Measurements from ENCODE around the gene CELF4.

- TF ChIP-seq GATA2 (IDR thresholded peaks at IDR 0.05; ENCODE audit: low read depth, low read length) (no peak), GATA3 (IDR thresholded peaks at IDR 0.05; ENCODE audit: low read depth, low read length) (no peak)
These were observed 18.3 kb downstream of the CELF4 start for GRCh38 chr18:37547196-37547827.

Measured in SH-SY5Y (cell line).